Lower leg skin (tissue), 4 donors: ENCODE results near the gene FCN3. TPM values are rescaled to one million over a fixed set of nuclear protein-coding genes. Genes with fewer than 3 reads are reported as not detected.

ENCODE experiments used
- DNase-seq, 2 donors: peaks; one replicate each; pipeline ENCODE4 v3.0.0-alpha.2; 2019; ENCODE audit warnings: low spot score in 2 of 2
- H3K4me3 ChIP-seq: fragments of 200-600 bp; sonication (generic); 2 replicates; pipeline ENCODE4 v1.5.1; 2017; ENCODE audit warnings: mild to moderate bottlenecking, low read depth; ENCODE audit not compliant: poor library complexity, severe bottlenecking
- POLR2A ChIP-seq, 2 donors: fragments of 450-650 bp; IDR thresholded peaks; one replicate each; pipeline ENCODE4 v1.6.1; 2016 to 2017; ENCODE audit warnings: antibody characterized with exemption in 2 of 2, mild to moderate bottlenecking in 1 of 2, moderate library complexity in 1 of 2
- WGBS, 2 donors: methylation state at CpG; one replicate each; pipeline ENCODE4 v1.1.5; 2018; 5-methylcytosine and 5-hydroxymethylcytosine counted together
- intact Hi-C: fragments of 100-400 bp; cut with DNase I; formaldehyde crosslinking; loops from one replicate; pipeline ENCODE4 v1.15.0; 2023; ENCODE audit warnings: low total_unique reads
- total RNA-seq, 4 donors: library from RNA; depleted of rRNA; stranded (reverse); fragments of >200 nt; gene quantifications; one replicate each; pipeline ENCODE4 v1.1.0, GENCODE V29; 2016
- TF ChIP-seq, protein P1 (sequence below), 3 donors: fragments of 450-650 bp; IDR thresholded peaks; one replicate each; pipeline ENCODE4 v1.5.1; 2016; ENCODE audit warnings: antibody characterized with exemption in 3 of 3, mild to moderate bottlenecking in 3 of 3, moderate library complexity in 2 of 3

Gene FCN3
- 1 to 10 TPM in 3 of 4 donors, not detected in 1; 1.0 to 6.5 (median 1.7) TPM for total RNA-seq

DNA sequence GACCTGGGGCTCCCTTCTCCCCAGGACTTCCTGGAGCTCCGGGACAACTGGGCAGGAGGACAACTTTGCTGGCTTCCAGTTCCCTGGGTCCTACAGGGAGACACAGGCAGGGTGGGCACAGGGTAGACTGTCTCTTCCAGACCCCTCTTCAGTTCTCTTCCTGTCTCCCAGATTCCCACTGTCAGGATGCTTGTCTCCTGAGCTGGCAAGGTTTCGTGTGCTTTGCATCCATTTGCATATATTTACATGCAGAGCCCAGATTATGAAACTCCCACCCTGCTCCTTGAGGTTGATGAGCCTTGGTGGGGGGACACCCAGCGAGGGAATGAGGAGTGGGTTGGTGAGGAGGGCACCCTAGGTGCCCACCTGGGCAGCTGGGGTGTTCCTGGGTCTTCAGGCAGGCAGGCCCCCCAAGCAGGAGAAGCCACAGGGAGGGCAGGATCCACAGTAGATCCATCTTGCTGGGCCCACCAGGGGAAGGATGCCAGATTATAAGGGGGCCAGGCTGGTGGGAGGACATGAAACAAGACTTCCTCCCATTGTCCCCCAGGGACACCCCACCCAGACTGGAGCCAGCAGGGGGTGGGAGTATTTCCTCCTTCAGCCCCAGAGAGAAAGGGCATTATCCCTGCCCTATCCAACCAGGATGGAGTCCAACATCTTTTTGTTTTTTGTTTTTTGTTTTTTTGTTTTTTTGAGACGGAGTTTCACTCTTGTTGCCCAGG is at the start of gene FCN3:
FCN3 (minus strand) TSS at position 463 of the 725 bp plus-strand sequence; CDS start at position 457, 6 bp downstream.
- DNase-seq = no peak
- no peak within 1 kb of the TSS for H3K4me3 ChIP-seq
- TF ChIP-seq, protein P1, sequence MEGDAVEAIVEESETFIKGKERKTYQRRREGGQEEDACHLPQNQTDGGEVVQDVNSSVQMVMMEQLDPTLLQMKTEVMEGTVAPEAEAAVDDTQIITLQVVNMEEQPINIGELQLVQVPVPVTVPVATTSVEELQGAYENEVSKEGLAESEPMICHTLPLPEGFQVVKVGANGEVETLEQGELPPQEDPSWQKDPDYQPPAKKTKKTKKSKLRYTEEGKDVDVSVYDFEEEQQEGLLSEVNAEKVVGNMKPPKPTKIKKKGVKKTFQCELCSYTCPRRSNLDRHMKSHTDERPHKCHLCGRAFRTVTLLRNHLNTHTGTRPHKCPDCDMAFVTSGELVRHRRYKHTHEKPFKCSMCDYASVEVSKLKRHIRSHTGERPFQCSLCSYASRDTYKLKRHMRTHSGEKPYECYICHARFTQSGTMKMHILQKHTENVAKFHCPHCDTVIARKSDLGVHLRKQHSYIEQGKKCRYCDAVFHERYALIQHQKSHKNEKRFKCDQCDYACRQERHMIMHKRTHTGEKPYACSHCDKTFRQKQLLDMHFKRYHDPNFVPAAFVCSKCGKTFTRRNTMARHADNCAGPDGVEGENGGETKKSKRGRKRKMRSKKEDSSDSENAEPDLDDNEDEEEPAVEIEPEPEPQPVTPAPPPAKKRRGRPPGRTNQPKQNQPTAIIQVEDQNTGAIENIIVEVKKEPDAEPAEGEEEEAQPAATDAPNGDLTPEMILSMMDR (IDR thresholded peaks at IDR 0.05) = no peak
- no peak for TF ChIP-seq POLR2A (IDR thresholded peaks at IDR 0.05)
- 78 to 82% methylated on average over 4 of the region's 4 CpGs for WGBS, 2 donors
- intact Hi-C loops = no loop called here

DNA sequence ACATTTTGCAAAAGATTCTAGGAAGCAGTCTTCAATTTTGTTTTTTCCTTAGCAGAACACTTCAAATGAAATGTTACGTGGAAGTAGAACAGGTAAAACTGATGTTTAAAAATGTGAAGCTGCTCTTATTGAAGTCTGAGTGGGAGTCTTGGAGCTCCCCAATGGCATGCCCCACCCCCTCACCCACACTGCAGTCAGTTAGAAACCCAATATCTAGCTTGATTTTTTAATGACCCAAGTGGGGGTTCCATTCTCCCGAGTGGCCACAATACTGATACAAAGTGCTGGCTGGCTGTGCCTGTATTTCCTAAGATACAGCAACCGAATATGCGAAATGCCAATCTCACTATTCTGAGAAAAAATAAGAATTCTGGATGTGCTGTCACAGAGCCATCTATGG is 49.1 kb upstream of the FCN3 start:
- no peak overlapping the region for H3K4me3 ChIP-seq
- no peak for DNase-seq
- 75 to 85% methylated on average over 4 of the region's 4 CpGs for WGBS, 2 donors
- TF ChIP-seq POLR2A (IDR thresholded peaks at IDR 0.05) = no peak
- TF ChIP-seq, protein P1 (IDR thresholded peaks at IDR 0.05) = no peak
- intact Hi-C loops = no loop called here

DNA sequence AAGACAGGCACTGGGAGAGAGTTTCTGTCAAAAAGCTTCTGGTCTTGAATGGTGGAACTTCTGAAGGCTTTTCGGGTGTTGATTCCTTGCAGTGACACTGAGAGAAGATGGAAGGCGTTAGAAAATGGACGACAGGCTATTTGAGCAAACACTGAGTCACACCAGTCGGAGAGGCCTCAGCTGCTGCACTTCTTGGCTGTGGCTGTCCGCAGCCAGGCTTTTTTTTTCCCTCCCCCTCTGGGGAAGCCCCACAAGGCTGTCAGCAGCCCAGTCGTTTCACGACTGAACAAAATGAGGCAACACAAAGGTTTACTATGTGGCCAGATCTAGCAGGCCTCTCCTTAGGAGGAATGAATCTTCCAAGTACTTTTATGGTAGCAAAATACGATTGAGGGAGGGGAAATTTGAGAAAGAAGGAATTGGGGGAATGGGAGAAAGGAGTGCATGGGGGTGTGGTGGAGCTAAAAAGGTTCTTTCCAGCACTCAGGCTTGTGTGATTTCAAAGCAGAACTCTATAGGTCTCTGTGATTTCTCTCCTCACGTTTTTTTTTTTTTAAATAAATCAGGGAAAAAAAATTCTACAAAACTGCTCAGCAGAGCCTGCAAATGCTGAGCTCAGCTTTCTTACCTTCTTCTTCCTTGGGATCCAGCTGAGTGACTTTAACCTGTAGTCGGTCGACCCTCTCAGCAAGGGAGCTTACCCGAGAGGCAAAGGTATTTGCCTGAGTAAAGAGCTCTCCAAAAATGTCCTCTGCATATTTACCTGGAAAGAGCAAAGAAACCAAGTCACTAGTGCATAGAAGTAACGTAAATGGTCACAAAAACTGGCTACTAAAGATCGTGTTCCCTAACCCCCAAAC is 43.9 kb upstream of the FCN3 start:
- H3K4me3 ChIP-seq = no peak overlapping the region
- no peak for TF ChIP-seq POLR2A (IDR thresholded peaks at IDR 0.05)
- TF ChIP-seq, protein P1 (IDR thresholded peaks at IDR 0.05) = no peak
- 39 to 46% methylated on average over 14 of the region's 14 CpGs for WGBS, 2 donors
- intact Hi-C loops = no loop called here
- DNase-seq = peak in 1 of 2 donors; percentile 56

DNA sequence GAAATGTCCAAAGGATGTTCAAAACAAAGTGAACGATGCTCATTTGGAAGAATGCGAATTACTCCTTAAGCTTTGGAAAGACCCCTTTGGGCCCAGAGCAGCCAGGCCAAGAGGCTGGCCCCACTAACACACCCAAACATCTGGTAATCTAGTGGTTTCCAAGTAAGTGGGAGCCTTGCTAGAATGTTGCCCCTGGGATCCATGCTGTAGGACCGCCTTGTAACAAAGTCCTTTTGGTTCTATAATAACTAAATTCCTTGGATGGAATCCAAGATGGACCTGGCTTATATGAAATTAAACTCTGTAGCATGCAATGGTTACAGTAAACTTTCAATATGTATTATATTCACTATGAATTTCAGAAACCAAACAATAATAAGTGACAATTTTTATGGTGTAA is 43.1 kb upstream of the FCN3 start:
- intact Hi-C loops = no loop called here
- no peak for TF ChIP-seq POLR2A (IDR thresholded peaks at IDR 0.05)
- TF ChIP-seq, protein P1 (IDR thresholded peaks at IDR 0.05) = no peak
- DNase-seq = no peak
- no peak overlapping the region for H3K4me3 ChIP-seq
- WGBS, 2 donors = 71 to 84% methylated on average over 3 of the region's 3 CpGs

DNA sequence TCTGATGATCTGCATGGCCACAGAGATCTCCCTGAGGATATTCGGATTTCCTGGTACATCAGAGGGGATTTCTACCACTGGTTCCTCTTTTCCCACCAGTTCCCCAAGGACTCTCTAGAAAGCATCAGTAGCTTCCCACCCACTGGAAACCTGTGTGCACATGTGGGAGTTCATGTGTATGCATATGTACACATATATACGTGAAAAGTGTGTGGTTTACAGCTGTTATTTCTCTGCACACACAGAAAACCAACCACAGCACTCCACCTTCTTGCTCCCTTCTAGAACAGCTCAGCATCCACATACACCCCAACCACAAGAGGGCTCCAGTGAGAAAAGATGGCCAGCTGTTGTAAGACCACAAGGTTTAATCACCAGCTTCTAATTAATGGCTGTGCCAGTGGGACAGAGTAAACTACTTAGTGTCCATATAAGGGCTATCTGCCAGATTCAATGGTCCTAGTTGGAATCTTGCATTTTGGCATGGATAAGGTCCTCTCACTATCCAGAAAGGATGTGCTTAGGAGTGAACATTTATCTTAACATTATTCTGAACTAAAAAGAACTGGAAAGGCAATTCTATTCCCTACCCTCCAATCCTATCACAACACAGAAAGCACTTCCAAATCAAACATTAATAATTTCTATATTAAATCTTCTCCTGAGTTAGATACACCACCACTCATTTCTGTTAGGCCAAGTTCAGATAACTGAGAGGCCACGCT is 41.9 kb upstream of the FCN3 start:
- 73% methylated on average over 3 of the region's 3 CpGs for WGBS, 2 donors
- DNase-seq = no peak
- no peak for TF ChIP-seq POLR2A (IDR thresholded peaks at IDR 0.05)
- TF ChIP-seq, protein P1 (IDR thresholded peaks at IDR 0.05) = no peak
- intact Hi-C loops = no loop called here
- H3K4me3 ChIP-seq = no peak overlapping the region
